ENCODE data around the gene PPFIBP1. TPM values are rescaled to one million over a fixed set of nuclear protein-coding genes. Genes with fewer than 3 reads are reported as not detected.

Gene PPFIBP1
- total RNA-seq, 3 donors from 2014 or later (not counting 1 experiment from before 2014, with no cell fraction given), result 0.73 to 1.6 (median 1.4) TPM

GRCh38 chr12:27657296-27657695 lies 133.3 kb downstream of the PPFIBP1 start:
- intact Hi-C loops (cut with micrococcal nuclease), result no loop called here
- Mint-ChIP-seq H3K4me1 (peaks cover 0 to 2% of the 10 kb centered on the region in 2 donors), H3K27ac (no peak overlapping the region), H3K4me3 (no peak overlapping the region), H3K9me3 (no peaks in the 10 kb centered on the region), H3K27me3 (ENCODE audit: low read depth in 2 of 2) (peaks cover 0 to 13% of the 10 kb centered on the region in 2 donors), H3K36me3 (no peaks in the 10 kb centered on the region)
- no peaks in the 10 kb centered on the region for H3K36me3 ChIP-seq (ENCODE audit: control insufficient read depth, insufficient read depth, low read length)
- H3K4me3 ChIP-seq (ENCODE audit: low read length), result no peak overlapping the region
- H3K4me1 ChIP-seq (ENCODE audit: control insufficient read depth, insufficient read depth, low read length), result no peaks in the 10 kb centered on the region
- ATAC-seq (no peak), DNase-seq (no peak)
- H3K9me3 ChIP-seq (ENCODE audit: control insufficient read depth, insufficient read depth, low read length), result no peaks in the 10 kb centered on the region
- H3K27me3 ChIP-seq (ENCODE audit: control insufficient read depth, insufficient read depth, low read length), result no peaks in the 10 kb centered on the region
- H3K27ac ChIP-seq (ENCODE audit: low read length), result no peak overlapping the region
- TF ChIP-seq CTCF (IDR thresholded peaks at IDR 0.05), result no peak
- 50% methylated on average over 2 of the region's 4 CpGs for WGBS (ENCODE audit: insufficient coverage)

DNA sequence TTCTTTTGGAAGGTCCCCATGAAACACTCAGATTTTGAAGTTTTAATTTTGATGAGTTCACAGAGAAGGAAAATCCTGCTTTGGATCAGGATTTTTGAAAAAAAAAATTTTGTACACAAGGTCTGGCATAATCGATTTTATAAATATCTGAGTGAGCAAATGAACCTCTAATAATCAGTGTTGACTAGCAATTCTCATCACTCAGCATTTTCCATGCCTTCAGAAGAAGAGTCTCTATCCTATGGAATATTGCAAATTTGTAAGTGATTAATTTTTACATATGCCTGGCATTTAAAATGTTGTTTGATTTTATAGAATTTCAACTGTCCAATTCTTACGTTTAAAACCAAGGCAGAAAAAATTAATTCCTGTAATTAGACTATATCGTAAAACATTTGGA lies 141.7 kb downstream of the PPFIBP1 start:
- no CpG with 5 or more reads among the region's 3 CpGs for WGBS (ENCODE audit: insufficient coverage)
- intact Hi-C loops (cut with micrococcal nuclease), result no loop called here
- no peaks in the 10 kb centered on the region for H3K36me3 Mint-ChIP-seq
- DNase-seq (no peak), ATAC-seq (no peak)
- H3K9me3 ChIP-seq (ENCODE audit: control insufficient read depth, insufficient read depth, low read length), result no peaks in the 10 kb centered on the region
- no peak overlapping the region for H3K4me3 ChIP-seq (ENCODE audit: low read length)
- H3K27ac Mint-ChIP-seq, result no peak overlapping the region
- no peak overlapping the region for H3K4me3 Mint-ChIP-seq
- no peak for TF ChIP-seq CTCF (IDR thresholded peaks at IDR 0.05)
- peaks cover 10 to 15% of the 10 kb centered on the region in 2 donors for H3K27me3 Mint-ChIP-seq (ENCODE audit: low read depth in 2 of 2)
- H3K4me1 ChIP-seq (ENCODE audit: control insufficient read depth, insufficient read depth, low read length), result no peaks in the 10 kb centered on the region
- H3K4me1 Mint-ChIP-seq, result no peaks in the 10 kb centered on the region
- no peak overlapping the region for H3K27ac ChIP-seq (ENCODE audit: low read length)
- no peaks in the 10 kb centered on the region for H3K36me3 ChIP-seq (ENCODE audit: control insufficient read depth, insufficient read depth, low read length)
- H3K9me3 Mint-ChIP-seq, result no peaks in the 10 kb centered on the region
- no peaks in the 10 kb centered on the region for H3K27me3 ChIP-seq (ENCODE audit: control insufficient read depth, insufficient read depth, low read length)

- no peak for ATAC-seq
- H3K36me3 Mint-ChIP-seq, result no peaks in the 10 kb centered on the region
These were observed 142.5 kb downstream of the PPFIBP1 start for GRCh38 chr12:27666510-27666909.

More at GRCh38 chr12:27666510-27666909, 142.5 kb downstream of the PPFIBP1 start:
- no peak overlapping the region for H3K4me3 ChIP-seq (ENCODE audit: low read length)
- no peaks in the 10 kb centered on the region for H3K9me3 ChIP-seq (ENCODE audit: control insufficient read depth, insufficient read depth, low read length)
- H3K27ac ChIP-seq (ENCODE audit: low read length), result no peak overlapping the region
- no peaks in the 10 kb centered on the region for H3K27me3 ChIP-seq (ENCODE audit: control insufficient read depth, insufficient read depth, low read length)
- Mint-ChIP-seq H3K4me3 (no peak overlapping the region), H3K27ac (no peak overlapping the region), H3K4me1 (no peaks in the 10 kb centered on the region), H3K27me3 (ENCODE audit: low read depth in 2 of 2) (peaks cover 12 to 15% of the 10 kb centered on the region in 2 donors), H3K9me3 (no peaks in the 10 kb centered on the region)
- H3K4me1 ChIP-seq (ENCODE audit: control insufficient read depth, insufficient read depth, low read length), result no peaks in the 10 kb centered on the region
- H3K36me3 ChIP-seq (ENCODE audit: control insufficient read depth, insufficient read depth, low read length), result no peaks in the 10 kb centered on the region
- TF ChIP-seq CTCF (IDR thresholded peaks at IDR 0.05), result no peak
- DNase-seq, result no peak
- WGBS (ENCODE audit: insufficient coverage), result 6% methylated on average over 1 of the region's 3 CpGs
- intact Hi-C loops (cut with micrococcal nuclease), result no loop called here

Measured in natural killer cell (primary cell).